Hematopoietic multipotent progenitor cell (in vitro differentiated cells): ENCODE data around the gene TIMM13. TPM values are rescaled to one million over a fixed set of nuclear protein-coding genes. Genes with fewer than 3 reads are reported as not detected.
A peak's percentile ranks its signal among the peaks of the same experiment; 100 is the strongest.
"Not testable (repeated sequence)": the region's sequence is repeated elsewhere in the genome, so short reads cannot be mapped to it uniquely, and the experiment has no call there.

Experiments
- DNase-seq, 3 donors: peaks; one replicate each; pipeline ENCODE4 v3.0.0-alpha.2; 2011 to 2015; ENCODE audit warnings: low read depth in 2 of 3, low spot score in 2 of 3
- total RNA-seq: library from RNA; depleted of rRNA; stranded (reverse); fragments of >200 nt; gene quantifications from one replicate; pipeline ENCODE4 v1.2.3, GENCODE V29; 2012

Gene TIMM13
- total RNA-seq, 1 donor: 76.7 TPM

DNA sequence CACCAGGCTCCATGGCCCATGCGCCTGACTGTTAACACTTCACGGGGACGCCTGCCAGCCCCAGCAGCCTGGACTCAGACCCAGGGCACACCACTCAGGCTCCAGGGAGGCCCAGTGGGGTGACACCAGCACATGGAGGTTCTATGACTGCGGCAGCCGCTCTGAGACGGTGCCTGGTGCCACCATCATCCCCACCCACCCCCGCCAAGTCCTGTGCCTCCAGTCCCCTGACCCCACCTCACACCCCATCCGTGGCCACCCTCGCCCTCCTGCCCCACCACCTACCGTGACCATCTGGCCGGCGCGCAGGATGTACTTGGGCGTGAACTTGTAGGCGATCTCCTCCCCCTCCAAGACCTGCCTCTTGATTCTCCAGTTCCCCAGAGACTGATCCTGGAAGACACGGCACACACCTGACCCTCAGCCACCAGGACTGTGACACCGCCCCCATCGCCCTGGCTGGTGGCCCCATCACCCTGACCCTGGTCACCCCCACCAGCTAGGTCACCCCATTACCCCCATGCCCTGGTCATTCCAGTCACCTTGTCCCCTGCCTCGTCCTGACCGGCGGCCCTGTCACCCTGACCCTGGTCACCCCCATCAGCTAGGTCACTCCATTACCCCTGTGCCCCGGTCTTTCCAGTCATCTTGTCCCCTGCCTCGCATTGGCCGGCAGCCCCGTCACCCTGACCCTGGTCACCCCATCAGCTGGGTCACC is 4.9 kb upstream of the TIMM13 start:
- DNase-seq: no peak

- DNase-seq: no peak
These were observed 4.1 kb upstream of the TIMM13 start for GRCh38 chr19:2431318-2432055.

- no peak for DNase-seq
These were observed 2.6 kb upstream of the TIMM13 start for GRCh38 chr19:2429917-2430535.

GRCh38 chr19:2428756-2429711 is 1.6 kb upstream of the TIMM13 start:
- no peak for DNase-seq

DNA sequence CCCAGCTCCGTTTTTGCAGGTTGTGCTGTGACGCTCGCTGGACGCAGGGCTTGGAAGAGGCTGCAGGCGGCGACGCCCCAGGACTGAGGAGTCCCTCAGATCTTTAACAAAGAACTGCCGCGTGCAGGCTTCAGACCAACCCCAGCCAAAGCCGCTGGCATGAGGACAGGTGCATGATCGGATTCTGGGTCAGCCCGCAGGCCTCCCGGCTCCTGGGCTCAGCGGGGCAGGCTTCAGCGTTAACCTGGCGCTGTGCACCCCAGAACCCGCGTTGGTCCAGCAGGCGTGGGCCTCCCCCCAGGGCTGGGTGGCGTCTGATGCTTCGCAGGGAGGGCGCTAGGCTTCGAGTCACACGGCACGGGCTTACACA is 920 bp upstream of the TIMM13 start:
- DNase-seq: no peak

DNA sequence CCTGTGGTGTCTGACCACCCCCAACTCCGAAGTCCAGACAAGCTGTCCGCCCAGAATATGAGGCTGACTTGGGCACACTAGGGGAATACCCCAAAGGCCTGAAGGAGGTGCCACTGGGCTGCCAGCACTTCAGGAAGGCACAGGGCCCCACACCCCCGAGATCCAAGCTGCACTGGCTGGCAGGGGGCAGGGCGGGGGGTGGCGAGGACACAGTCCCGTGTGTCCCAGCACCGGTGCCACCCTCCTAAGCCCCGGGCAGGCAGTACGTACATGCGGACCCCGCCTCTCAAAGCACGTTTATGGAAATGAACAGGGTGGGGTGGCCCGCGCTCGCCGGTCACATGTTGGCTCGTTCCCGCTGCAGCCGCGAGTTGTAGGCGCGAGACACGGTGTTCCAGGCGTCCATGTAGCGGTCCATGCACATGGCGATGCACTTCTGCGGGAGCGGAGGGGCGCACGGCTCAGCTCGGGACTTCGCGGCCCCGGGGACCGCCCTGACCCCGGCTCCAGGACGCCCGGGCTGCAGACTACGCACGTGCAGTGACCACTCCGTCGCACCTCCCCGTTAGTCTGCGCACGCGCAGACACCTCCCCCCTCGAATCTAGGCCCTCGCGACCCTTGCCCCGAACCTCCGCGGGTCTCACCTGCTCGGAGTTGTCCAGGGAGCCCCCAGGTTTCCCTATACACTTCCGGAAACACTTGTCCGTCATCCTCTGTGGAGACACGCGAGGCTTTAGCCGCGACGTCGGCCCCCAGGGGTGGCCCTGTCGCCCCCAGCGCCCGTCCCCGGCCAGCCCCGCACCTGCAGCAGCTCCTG is 566 bp downstream of the TIMM13 start:
- peak; percentile 14 to 28 (median 24) for DNase-seq

DNA sequence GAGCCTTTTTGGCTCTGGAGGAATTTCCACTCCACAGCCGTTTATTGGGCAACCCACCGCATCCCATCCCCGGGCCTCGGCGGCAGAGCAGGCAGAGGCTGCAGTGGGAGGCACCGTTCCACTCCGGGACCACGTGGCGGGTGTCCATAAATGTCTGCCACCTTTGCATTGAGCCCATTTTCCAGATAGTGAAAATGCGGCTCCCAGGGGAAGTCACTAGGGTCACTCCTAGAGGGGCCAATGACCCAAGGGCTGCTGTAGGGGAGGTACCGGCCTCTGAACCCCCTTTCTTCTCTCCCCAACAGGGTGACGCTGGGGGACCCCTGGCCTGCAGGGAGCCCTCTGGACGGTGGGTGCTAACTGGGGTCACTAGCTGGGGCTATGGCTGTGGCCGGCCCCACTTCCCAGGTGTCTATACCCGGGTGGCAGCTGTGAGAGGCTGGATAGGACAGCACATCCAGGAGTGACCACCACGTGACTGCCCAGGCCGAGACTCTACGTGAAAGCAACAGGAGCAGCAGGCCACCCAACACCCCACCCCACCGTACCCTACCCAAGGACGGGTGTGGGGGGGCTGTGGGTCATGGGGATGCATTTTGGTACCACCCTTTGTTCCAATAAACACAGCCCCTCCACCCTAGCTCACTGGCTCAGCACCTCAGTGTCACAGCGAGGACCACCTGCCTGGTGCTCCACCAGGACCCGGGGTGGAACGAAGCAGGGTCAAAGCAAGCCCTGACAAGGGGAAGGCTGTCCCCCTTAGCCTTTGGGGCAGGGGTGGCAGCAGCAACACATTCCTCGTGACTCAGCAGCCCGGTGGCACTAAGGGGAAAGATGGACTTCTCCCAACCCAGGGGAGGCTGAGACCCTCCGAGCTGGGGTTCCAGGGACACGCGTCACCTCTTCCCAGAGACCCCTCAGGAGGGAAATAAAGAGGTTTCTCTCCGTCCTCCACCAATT is 1.5 kb downstream of the TIMM13 start:
- DNase-seq: no peak

DNA sequence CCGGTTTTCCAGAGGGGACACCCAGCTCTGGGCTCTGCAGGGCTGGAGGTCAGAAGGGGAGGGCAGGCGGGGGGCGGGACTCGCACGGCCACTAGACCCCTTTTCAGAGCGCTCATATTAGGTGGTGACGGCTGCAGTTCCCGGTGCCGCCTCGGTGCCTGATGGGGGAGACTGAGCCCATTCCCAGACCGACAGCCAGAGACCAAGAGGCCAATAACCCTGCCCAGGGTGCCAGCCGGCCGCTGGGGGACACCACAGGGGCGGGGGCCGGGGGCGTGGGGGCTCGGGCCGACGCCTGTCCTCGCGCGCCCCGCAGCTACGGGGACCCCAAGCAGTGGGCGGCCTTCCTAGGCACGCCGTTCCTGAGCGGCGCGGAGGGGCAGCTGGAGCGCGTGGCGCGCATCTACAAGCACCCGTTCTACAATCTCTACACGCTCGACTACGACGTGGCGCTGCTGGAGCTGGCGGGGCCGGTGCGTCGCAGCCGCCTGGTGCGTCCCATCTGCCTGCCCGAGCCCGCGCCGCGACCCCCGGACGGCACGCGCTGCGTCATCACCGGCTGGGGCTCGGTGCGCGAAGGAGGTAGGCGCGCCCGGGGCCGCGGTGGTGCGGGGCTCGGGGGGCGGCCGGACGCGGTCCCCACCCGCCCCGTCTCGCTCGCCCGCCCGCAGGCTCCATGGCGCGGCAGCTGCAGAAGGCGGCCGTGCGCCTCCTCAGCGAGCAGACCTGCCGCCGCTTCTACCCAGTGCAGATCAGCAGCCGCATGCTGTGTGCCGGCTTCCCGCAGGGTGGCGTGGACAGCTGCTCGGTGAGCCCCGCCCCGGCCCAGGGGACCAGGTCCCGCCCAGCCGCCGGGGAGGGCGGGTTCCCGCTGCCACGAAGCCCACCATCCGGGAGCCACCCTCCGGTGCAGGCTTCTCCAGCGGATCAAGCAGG is 2.4 kb downstream of the TIMM13 start:
- no peak for DNase-seq

- DNase-seq: no peak
These were observed 3.3 kb downstream of the TIMM13 start for GRCh38 chr19:2423915-2424685.

GRCh38 chr19:2423071-2423914 is 4.1 kb downstream of the TIMM13 start:
- DNase-seq: peak in 2 of 3 donors; percentile 84 to 95

- DNase-seq: no peak
These were observed 5.6 kb downstream of the TIMM13 start for GRCh38 chr19:2421581-2422306.

GRCh38 chr19:2420490-2420889 is 6.9 kb downstream of the TIMM13 start:
- DNase-seq: no peak

GRCh38 chr19:2419754-2420153 is 7.6 kb downstream of the TIMM13 start:
- DNase-seq: no peak

DNA sequence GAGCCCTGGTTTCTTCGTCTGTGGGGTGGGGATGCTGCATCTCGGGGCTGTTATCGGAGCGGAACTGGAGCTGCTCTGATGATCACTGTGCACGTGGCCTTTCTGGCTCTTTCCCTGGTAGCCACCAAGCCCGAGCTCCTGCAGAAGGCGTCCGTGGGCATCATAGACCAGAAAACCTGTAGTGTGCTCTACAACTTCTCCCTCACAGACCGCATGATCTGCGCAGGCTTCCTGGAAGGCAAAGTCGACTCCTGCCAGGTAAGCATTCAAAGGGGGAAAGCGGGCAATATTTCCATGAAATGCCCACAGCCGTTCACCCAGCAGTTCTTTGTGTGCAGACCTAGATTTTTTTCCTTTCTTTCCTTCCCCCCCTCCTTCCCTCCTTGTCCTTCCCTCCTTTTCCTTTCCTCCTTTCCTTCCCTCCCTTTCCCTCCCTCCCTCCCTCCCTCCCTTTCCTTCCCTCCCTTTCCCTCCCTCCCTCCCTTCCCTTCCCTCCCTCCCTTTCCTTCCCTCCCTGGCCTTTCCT is 9.4 kb downstream of the TIMM13 start:
- no peak for DNase-seq

- DNase-seq: not testable (repeated sequence)
These were observed 9.9 kb downstream of the TIMM13 start for GRCh38 chr19:2417436-2417835.
